ENCODE data around the gene SNRK. TPM values are rescaled to one million over a fixed set of nuclear protein-coding genes. Genes with fewer than 3 reads are reported as not detected.

SNRK gene
- total RNA-seq, 2 donors from 2014 or later: 19.4 TPM

GRCh38 chr3:43348852-43349574 is 62.7 kb downstream of the SNRK start:
- Mint-ChIP-seq H3K36me3 (ENCODE audit: low read depth) (peaks cover 42% of the 10 kb centered on the region), H3K4me1 (no peaks in the 10 kb centered on the region)

GRCh38 chr3:43349716-43350115 is 63.4 kb downstream of the SNRK start:
- peaks cover 6% of the 10 kb centered on the region for H3K4me1 Mint-ChIP-seq
- peaks cover 37% of the 10 kb centered on the region for H3K36me3 ChIP-seq (ENCODE audit: control insufficient read depth, insufficient read depth, low read length)
- no peaks in the 10 kb centered on the region for H3K27me3 ChIP-seq (ENCODE audit: control insufficient read depth, insufficient read depth, low read length, poor library complexity, severe bottlenecking)
- no peak for TF ChIP-seq CTCF (conservative IDR thresholded peaks at IDR 0.05)
- no peak overlapping the region for H3K27ac ChIP-seq (ENCODE audit: low read depth, low read length)
- no peaks in the 10 kb centered on the region for H3K27me3 Mint-ChIP-seq (ENCODE audit: insufficient read depth)
- H3K27ac Mint-ChIP-seq: no peak overlapping the region
- H3K9me3 Mint-ChIP-seq: peaks cover 1% of the 10 kb centered on the region
- H3K4me3 Mint-ChIP-seq: no peak overlapping the region
- no peak overlapping the region for H3K4me3 ChIP-seq (ENCODE audit: low read length)
- peaks cover 6% of the 10 kb centered on the region for H3K9me3 ChIP-seq (ENCODE audit: control insufficient read depth, low read length)
- H3K36me3 Mint-ChIP-seq (ENCODE audit: low read depth): peaks cover 37% of the 10 kb centered on the region
- 98 to 100% methylated on average over 3 of the region's 3 CpGs for WGBS, 2 experiments (ENCODE audit: insufficient coverage in 1 of 2, insufficient read length in 1 of 2)
- no peaks in the 10 kb centered on the region for H3K4me1 ChIP-seq (ENCODE audit: control insufficient read depth, insufficient read depth, low read length)
- H3K9ac ChIP-seq (ENCODE audit: extremely low read depth, low read length, poor library complexity, severe bottlenecking): no peak overlapping the region
- DNase-seq: no peak

More at GRCh38 chr3:43348852-43349574, 62.7 kb downstream of the SNRK start:
- no peak for DNase-seq
- peak; percentile 34 for TF ChIP-seq CTCF (conservative IDR thresholded peaks at IDR 0.05)
- Mint-ChIP-seq H3K27me3 (ENCODE audit: insufficient read depth) (no peaks in the 10 kb centered on the region), H3K4me3 (no peak overlapping the region), H3K27ac (no peak overlapping the region), H3K9me3 (peaks cover 1% of the 10 kb centered on the region)
- H3K9ac ChIP-seq (ENCODE audit: extremely low read depth, low read length, poor library complexity, severe bottlenecking): no peak overlapping the region
- peaks cover 6% of the 10 kb centered on the region for H3K9me3 ChIP-seq (ENCODE audit: control insufficient read depth, low read length)
- peaks cover 43% of the 10 kb centered on the region for H3K36me3 ChIP-seq (ENCODE audit: control insufficient read depth, insufficient read depth, low read length)
- H3K27me3 ChIP-seq (ENCODE audit: control insufficient read depth, insufficient read depth, low read length, poor library complexity, severe bottlenecking): no peaks in the 10 kb centered on the region
- no peaks in the 10 kb centered on the region for H3K4me1 ChIP-seq (ENCODE audit: control insufficient read depth, insufficient read depth, low read length)
- H3K27ac ChIP-seq (ENCODE audit: low read depth, low read length): no peak overlapping the region
- H3K4me3 ChIP-seq (ENCODE audit: low read length): no peak overlapping the region
- WGBS, 2 experiments (ENCODE audit: insufficient coverage in 1 of 2, insufficient read length in 1 of 2): 94 to 95% methylated on average over 4 of the region's 4 CpGs

GRCh38 chr3:43353393-43353792 is 67.1 kb downstream of the SNRK start:
- H3K9me3 ChIP-seq (ENCODE audit: control insufficient read depth, low read length): peaks cover 13% of the 10 kb centered on the region
- Mint-ChIP-seq H3K4me1 (peaks cover 6% of the 10 kb centered on the region), H3K27me3 (ENCODE audit: insufficient read depth) (peaks cover 17% of the 10 kb centered on the region), H3K4me3 (no peak overlapping the region), H3K27ac (no peak overlapping the region), H3K36me3 (ENCODE audit: low read depth) (peaks cover 18% of the 10 kb centered on the region), H3K9me3 (peaks cover 12% of the 10 kb centered on the region)
- H3K4me3 ChIP-seq (ENCODE audit: low read length): no peak overlapping the region
- H3K27me3 ChIP-seq (ENCODE audit: control insufficient read depth, insufficient read depth, low read length, poor library complexity, severe bottlenecking): no peaks in the 10 kb centered on the region
- no peak for DNase-seq
- H3K4me1 ChIP-seq (ENCODE audit: control insufficient read depth, insufficient read depth, low read length): no peaks in the 10 kb centered on the region
- H3K9ac ChIP-seq (ENCODE audit: extremely low read depth, low read length, poor library complexity, severe bottlenecking): no peak overlapping the region
- WGBS, 2 experiments (ENCODE audit: insufficient coverage in 1 of 2, insufficient read length in 1 of 2): 94% methylated on average over 1 of the region's 1 CpG; no CpG with 5 or more reads in 1 of the 2 experiments
- TF ChIP-seq CTCF (conservative IDR thresholded peaks at IDR 0.05): no peak
- peaks cover 16% of the 10 kb centered on the region for H3K36me3 ChIP-seq (ENCODE audit: control insufficient read depth, insufficient read depth, low read length)
- no peak overlapping the region for H3K27ac ChIP-seq (ENCODE audit: low read depth, low read length)
